BLaER1 treated with 17β-estradiol and CSF1 and Interleukin-3, amounts not matched to agents 10 nM and 100 nM (cell line): ENCODE measurements around the gene KCNJ6.

Experiments used
- H3K27ac ChIP-seq, 11 experiments: shearing (Covaris generic); formaldehyde crosslinking; 2 replicates each; pipeline ENCODE4 v1.8.1; 2022
- H3K27me3 ChIP-seq, 11 experiments: shearing (Covaris generic); formaldehyde crosslinking; 2 replicates each; pipeline ENCODE4 v1.8.1; 2022
- H3K36me3 ChIP-seq, 11 experiments: shearing (Covaris generic); formaldehyde crosslinking; 2 replicates each; pipeline ENCODE4 v1.8.1; 2022
- H3K4me1 ChIP-seq, 10 experiments: shearing (Covaris generic); formaldehyde crosslinking; 2 replicates each; pipeline ENCODE4 v1.8.1; 2022
- H3K4me2 ChIP-seq, 11 experiments: shearing (Covaris generic); formaldehyde crosslinking; 2 replicates each; pipeline ENCODE4 v1.8.1; 2022
- H3K4me3 ChIP-seq, 10 experiments: shearing (Covaris generic); formaldehyde crosslinking; 2 replicates each; pipeline ENCODE4 v1.8.1; 2022
- H3K9ac ChIP-seq, 11 experiments: shearing (Covaris generic); formaldehyde crosslinking; 2 replicates each; pipeline ENCODE4 v1.8.1; 2022
- H3K9me3 ChIP-seq, 11 experiments: shearing (Covaris generic); formaldehyde crosslinking; replicated peaks in 1 of 11; 2 replicates each; pipeline ENCODE4 v1.8.1; 2022
- H4K20me1 ChIP-seq, 11 experiments: shearing (Covaris generic); formaldehyde crosslinking; 2 replicates each; pipeline ENCODE4 v1.8.1; 2022
- Cebpa-rat ChIP-seq, 11 experiments: shearing (Covaris generic); IDR thresholded peaks; 2 replicates each; pipeline ENCODE4 v1.8.1; 2022

Gene KCNJ6

DNA sequence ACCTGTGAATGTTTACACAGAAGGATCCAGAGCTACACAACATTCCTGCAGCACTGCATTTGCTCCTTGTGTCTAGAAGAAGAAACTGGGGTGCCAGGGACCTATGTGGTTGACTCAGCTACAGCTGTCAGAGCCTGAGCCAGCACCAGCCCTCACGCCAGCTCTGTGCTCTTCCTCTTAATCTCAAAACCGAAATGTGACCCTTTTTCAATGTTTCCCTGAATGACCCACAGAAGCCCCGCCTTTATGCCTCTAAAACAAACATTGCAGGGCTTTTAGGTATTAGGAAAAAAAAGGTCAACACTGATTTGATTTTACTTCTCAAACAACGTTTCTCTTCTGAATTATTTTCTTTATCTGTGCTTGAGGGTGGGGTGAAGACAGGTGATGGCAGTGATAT, 289.2 kb downstream of the KCNJ6 start:
- H3K9ac ChIP-seq, result no peak overlapping the region
- H3K9me3 ChIP-seq, result 0 out of 22 replicates have a peak, but pooled peaks cover 0 to 4% (median 0%) of the 10 kb centered on the region in 11 experiments
- H3K4me3 ChIP-seq, result no peak overlapping the region
- TF ChIP-seq Cebpa-rat (IDR thresholded peaks at IDR 0.05), result no peak
- H3K27ac ChIP-seq, result no peak overlapping the region
- no peaks in the 10 kb centered on the region for H3K4me1 ChIP-seq
- H4K20me1 ChIP-seq, result no peaks in the 10 kb centered on the region
- no peaks in the 10 kb centered on the region for H3K27me3 ChIP-seq
- no peaks in the 10 kb centered on the region for H3K36me3 ChIP-seq
- H3K4me2 ChIP-seq, result no peak overlapping the region

DNA sequence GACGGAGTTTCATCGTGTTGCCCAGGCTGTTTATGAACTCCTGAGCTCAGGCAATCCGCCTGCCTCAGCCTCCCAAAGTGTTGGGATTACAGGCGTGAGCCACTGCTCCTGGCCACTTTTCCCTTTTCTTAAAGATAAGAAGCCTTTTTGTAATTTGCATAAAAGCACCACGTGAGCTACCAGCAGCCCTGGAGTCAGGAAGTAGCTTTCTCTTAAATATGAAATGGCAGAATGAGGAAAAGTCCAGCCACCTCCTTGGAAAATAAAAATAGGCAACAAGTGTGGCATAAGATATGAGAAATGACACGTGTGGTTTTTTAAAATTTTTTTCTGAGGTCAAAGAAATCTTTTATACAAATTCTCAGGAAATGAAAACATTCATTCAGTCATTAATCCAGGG, 289.9 kb downstream of the KCNJ6 start:
- TF ChIP-seq Cebpa-rat (IDR thresholded peaks at IDR 0.05), result no peak
- Histone ChIP-seq H3K27ac (no peak overlapping the region), H3K9ac (no peak overlapping the region), H3K9me3 (no peaks in the 10 kb centered on the region), H3K36me3 (no peaks in the 10 kb centered on the region), H3K4me1 (no peaks in the 10 kb centered on the region), H3K4me2 (no peak overlapping the region), H3K27me3 (no peaks in the 10 kb centered on the region), H3K4me3 (no peak overlapping the region), H4K20me1 (no peaks in the 10 kb centered on the region)

DNA sequence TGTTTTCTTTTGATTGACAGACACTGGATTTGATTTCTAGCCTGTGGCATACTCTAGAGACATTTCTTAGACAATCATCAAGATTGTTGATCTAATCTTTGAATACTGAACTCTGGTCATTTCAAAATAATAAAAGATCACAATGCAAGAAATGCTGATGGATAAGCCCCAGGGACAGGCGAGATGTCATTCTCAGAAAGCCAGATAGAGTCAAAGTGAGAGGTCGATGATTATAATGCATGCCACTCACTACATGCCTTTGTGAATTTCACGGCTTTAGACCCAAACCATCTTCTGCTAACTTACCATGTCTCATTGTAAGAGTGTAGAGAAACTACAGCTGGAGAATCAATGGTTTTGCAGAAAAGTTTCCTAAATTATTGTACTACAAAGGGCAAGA, 292.6 kb downstream of the KCNJ6 start:
- no peaks in the 10 kb centered on the region for H3K4me1 ChIP-seq
- no peaks in the 10 kb centered on the region for H3K27me3 ChIP-seq
- H3K27ac ChIP-seq, result no peak overlapping the region
- no peak overlapping the region for H3K4me2 ChIP-seq
- no peak overlapping the region for H3K4me3 ChIP-seq
- no peak overlapping the region for H3K9ac ChIP-seq
- no peaks in the 10 kb centered on the region for H3K36me3 ChIP-seq
- no peak for TF ChIP-seq Cebpa-rat (IDR thresholded peaks at IDR 0.05)
- H4K20me1 ChIP-seq, result no peaks in the 10 kb centered on the region
- H3K9me3 ChIP-seq, result no peaks in the 10 kb centered on the region

DNA sequence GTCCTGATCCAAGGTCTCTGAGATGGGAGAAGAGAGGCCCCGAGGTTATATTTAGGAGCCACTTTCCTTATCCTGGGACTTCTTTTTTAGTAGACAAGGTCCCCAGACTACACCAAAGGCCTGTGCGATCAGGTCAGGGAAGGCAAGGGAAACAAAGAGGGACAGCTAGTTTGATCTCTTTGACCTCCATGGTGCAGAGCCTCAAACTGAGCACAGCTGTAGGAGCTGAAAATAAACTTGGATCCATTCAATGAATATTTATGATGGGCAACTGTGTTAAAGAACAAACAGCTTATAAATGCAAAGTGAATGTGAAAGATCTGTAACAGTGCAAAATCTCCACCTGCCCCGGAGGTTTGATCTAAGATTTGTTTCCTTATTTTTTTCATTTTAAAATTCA, 293.1 kb downstream of the KCNJ6 start:
- Histone ChIP-seq H3K4me3 (no peak overlapping the region), H4K20me1 (no peaks in the 10 kb centered on the region), H3K27me3 (no peaks in the 10 kb centered on the region), H3K4me2 (no peak overlapping the region), H3K36me3 (no peaks in the 10 kb centered on the region), H3K9ac (no peak overlapping the region), H3K9me3 (no peaks in the 10 kb centered on the region), H3K4me1 (no peaks in the 10 kb centered on the region), H3K27ac (no peak overlapping the region)
- TF ChIP-seq Cebpa-rat (IDR thresholded peaks at IDR 0.05), result no peak

DNA sequence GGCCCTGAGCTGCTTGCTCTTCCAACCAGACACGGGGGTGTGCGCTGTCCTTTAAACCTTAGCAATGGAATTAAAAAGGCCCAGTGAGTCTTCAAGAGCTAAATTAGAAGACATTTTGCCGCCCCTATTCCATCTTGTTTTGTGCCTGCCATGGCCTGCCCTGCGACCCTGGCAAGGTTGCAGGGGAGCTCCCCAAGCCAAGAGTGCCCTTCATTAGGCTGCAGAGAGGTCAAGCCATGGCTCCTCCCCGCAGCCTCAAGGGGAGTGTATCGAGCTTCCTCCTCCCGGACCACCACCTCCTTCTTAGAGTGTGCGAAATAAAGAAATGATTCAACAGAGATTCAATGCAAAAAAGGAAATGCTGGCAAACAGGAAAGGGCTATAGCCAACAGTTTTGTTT, 293.5 kb downstream of the KCNJ6 start:
- no peaks in the 10 kb centered on the region for H3K4me1 ChIP-seq
- H3K27ac ChIP-seq, result no peak overlapping the region
- H3K9me3 ChIP-seq, result peaks cover 0 to 4% (median 2%) of the 10 kb centered on the region in 11 experiments; a peak in 6 of 22 replicates
- no peak overlapping the region for H3K4me3 ChIP-seq
- H4K20me1 ChIP-seq, result no peaks in the 10 kb centered on the region
- TF ChIP-seq Cebpa-rat (IDR thresholded peaks at IDR 0.05), result no peak
- H3K4me2 ChIP-seq, result no peak overlapping the region
- H3K36me3 ChIP-seq, result no peaks in the 10 kb centered on the region
- no peaks in the 10 kb centered on the region for H3K27me3 ChIP-seq
- no peak overlapping the region for H3K9ac ChIP-seq

DNA sequence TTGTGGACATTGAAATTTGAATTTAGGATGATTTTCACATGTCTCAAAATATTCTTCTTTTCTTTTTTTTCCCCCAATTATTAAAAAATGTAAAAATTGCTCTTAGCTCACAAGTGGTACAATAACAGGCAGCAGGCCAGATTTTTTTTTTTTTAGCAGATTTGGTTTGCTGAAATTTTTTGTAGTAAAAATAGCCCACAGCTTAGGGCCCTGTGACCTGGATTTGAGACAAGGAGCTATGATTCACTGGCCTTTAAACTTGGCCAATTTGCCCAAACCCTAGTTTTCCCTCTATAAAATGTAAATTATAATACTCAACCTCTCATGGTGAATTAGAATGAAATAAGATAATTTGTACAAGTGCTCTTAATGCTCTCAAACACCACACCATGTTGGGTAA, 295.9 kb downstream of the KCNJ6 start:
- Histone ChIP-seq H3K27me3 (no peaks in the 10 kb centered on the region), H4K20me1 (no peaks in the 10 kb centered on the region), H3K9ac (no peak overlapping the region), H3K4me2 (no peak overlapping the region), H3K36me3 (no peaks in the 10 kb centered on the region), H3K4me3 (no peak overlapping the region), H3K27ac (no peak overlapping the region), H3K4me1 (no peaks in the 10 kb centered on the region), H3K9me3 (peaks cover 0 to 16% (median 6%) of the 10 kb centered on the region in 11 experiments; a peak in 10 of 22 replicates)
- no peak for TF ChIP-seq Cebpa-rat (IDR thresholded peaks at IDR 0.05)

DNA sequence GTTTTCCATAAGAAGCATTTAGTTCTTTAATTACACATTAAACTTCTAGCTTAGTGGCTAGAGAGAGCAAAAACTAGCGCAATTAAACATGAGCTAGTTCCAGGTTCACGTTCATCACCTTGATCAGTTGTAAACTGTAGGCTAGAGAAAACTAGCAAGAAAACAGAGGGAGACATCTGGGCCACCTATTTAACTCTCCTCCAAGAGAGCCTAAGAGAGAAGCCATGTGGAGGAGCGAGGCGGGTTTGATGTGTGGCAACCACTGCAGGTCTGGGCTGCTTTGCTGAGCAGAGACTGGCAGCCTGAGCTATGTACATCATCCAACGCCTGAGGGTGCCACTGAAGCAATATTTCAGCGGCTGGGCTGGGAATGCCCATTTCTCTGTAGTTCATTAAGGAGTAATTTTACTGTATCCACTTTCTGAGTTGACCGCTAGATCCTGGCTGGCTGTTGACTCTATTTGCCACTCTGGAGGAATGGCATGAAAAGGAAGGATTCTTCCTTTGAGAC, 296.7 kb downstream of the KCNJ6 start:
- Histone ChIP-seq H3K9ac (no peak overlapping the region), H3K36me3 (no peaks in the 10 kb centered on the region), H3K4me2 (no peak overlapping the region), H4K20me1 (no peaks in the 10 kb centered on the region), H3K4me3 (no peak overlapping the region), H3K27ac (no peak overlapping the region), H3K27me3 (no peaks in the 10 kb centered on the region), H3K4me1 (no peaks in the 10 kb centered on the region), H3K9me3 (peaks cover 0 to 19% (median 6%) of the 10 kb centered on the region in 11 experiments; a peak in 11 of 22 replicates)
- TF ChIP-seq Cebpa-rat (IDR thresholded peaks at IDR 0.05), result no peak

DNA sequence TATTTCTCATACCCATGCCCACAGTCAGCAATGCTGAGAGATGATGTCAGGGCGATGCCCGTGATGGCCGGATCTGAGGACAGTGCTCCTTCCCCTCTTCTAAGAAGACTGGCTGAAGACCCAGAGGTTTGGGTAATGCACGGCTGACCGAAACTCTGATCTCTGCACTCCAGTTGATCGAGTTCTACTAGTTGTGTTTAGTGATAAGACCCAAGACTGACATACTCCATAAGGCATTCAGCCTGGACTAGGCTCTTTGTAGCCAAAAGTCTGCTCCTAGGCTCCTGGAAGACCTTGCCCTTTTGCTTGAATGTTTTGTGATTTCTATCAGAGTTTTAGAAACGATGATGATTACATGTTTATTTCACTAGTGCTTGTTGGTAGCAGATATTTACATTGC, 298.2 kb downstream of the KCNJ6 start:
- no peaks in the 10 kb centered on the region for H4K20me1 ChIP-seq
- no peak overlapping the region for H3K4me3 ChIP-seq
- no peak for TF ChIP-seq Cebpa-rat (IDR thresholded peaks at IDR 0.05)
- no peaks in the 10 kb centered on the region for H3K36me3 ChIP-seq
- peaks cover 6 to 34% (median 15%) of the 10 kb centered on the region in 11 experiments; a peak in 14 of 22 replicates for H3K9me3 ChIP-seq
- no peak overlapping the region for H3K4me2 ChIP-seq
- H3K27ac ChIP-seq, result no peak overlapping the region
- no peaks in the 10 kb centered on the region for H3K27me3 ChIP-seq
- peaks cover 0 to 6% (median 0%) of the 10 kb centered on the region in 10 experiments; a peak in 3 of 20 replicates for H3K4me1 ChIP-seq
- H3K9ac ChIP-seq, result no peak overlapping the region

DNA sequence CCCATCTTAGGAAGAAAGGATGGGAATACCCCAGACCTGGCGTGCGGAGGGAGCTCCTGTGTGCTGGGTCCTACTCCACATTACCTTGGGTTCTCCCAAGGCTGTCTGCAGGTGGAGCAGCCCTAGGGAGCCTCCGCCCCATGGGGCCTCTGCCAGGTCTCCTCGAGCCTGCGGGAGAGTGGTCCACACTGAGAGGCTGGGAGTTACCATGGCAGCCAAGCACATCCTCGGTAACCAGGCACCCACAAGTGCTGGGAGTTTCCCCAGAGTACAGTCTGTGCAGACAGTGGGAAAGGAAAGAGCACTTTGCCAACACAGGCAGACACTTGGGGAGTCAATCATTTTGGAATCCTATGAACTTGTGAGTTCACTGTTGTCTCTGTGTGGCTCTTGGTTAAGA, 300.3 kb downstream of the KCNJ6 start:
- peaks cover 0 to 6% (median 0%) of the 10 kb centered on the region in 10 experiments; a peak in 3 of 20 replicates for H3K4me1 ChIP-seq
- no peak overlapping the region for H3K4me2 ChIP-seq
- peaks cover 6 to 35% (median 18%) of the 10 kb centered on the region in 11 experiments; a peak in 14 of 22 replicates for H3K9me3 ChIP-seq
- no peaks in the 10 kb centered on the region for H4K20me1 ChIP-seq
- H3K36me3 ChIP-seq, result no peaks in the 10 kb centered on the region
- no peak overlapping the region for H3K27ac ChIP-seq
- H3K4me3 ChIP-seq, result no peak overlapping the region
- H3K9ac ChIP-seq, result no peak overlapping the region
- TF ChIP-seq Cebpa-rat (IDR thresholded peaks at IDR 0.05), result no peak
- H3K27me3 ChIP-seq, result no peaks in the 10 kb centered on the region

DNA sequence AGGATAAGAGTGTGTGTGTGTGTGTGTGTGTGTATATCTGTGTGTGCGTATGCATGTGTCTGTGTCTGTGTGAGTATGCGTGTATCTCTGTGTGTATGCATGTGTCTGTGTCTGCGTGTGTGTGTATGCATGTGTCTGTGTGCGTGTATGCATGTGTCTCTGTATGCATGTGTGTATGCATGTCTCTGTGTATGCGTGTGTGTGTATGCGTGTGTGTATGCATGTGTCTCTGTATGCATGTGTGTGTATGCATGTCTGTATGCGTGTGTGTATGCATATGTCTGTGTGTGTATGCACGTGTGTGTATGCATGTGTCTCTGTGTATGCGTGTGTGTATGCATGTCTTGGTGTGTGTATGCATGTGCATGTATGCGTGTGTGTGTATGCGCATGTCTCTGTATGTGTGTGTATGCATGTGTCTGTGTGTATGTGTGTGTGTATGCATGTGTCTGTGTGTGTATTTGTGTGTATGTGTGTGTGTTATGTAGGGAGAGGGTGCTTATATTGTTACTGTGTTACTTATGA, 301.8 kb downstream of the KCNJ6 start:
- Histone ChIP-seq H3K4me1 (peaks cover 0 to 6% (median 0%) of the 10 kb centered on the region in 10 experiments; a peak in 3 of 20 replicates), H4K20me1 (no peaks in the 10 kb centered on the region), H3K4me2 (no peak overlapping the region), H3K9me3 (peaks cover 6 to 35% (median 18%) of the 10 kb centered on the region in 11 experiments; a peak in 14 of 22 replicates), H3K9ac (no peak overlapping the region), H3K36me3 (no peaks in the 10 kb centered on the region), H3K27ac (no peak overlapping the region), H3K27me3 (no peaks in the 10 kb centered on the region), H3K4me3 (no peak overlapping the region)
- TF ChIP-seq Cebpa-rat (IDR thresholded peaks at IDR 0.05), result no peak
